HepG2 (cell line): Measurements from ENCODE around the gene TMEM238.

Experiments
- CEBPB ChIP-seq: IDR thresholded peaks from 2 replicates; pipeline ENCODE4 v1.6.1; 2011; ENCODE audit warnings: low read depth, low read length, improper control_type of control experiment, borderline replicate concordance
- CTCF ChIP-seq: sonication (generic); formaldehyde crosslinking; IDR thresholded peaks from 2 replicates; pipeline ENCODE4 v1.5.0; 2020; ENCODE audit warnings: mild to moderate bottlenecking, missing genetic modification reagents, moderate library complexity
- EZH2 ChIP-seq: conservative IDR thresholded peaks from 2 replicates; pipeline ENCODE4 v1.6.1; 2012; ENCODE audit warnings: mild to moderate bottlenecking, low read depth, low read length, moderate library complexity
- MXD3 ChIP-seq: IDR thresholded peaks from 2 replicates; pipeline ENCODE4 v1.6.1; 2016; ENCODE audit warnings: mild to moderate bottlenecking, missing biosample characterization, missing genetic modification reagents
- NCOA5 ChIP-seq: sonication (generic); formaldehyde crosslinking; IDR thresholded peaks from 2 replicates; pipeline ENCODE4 v1.4.0; 2020; ENCODE audit warnings: missing genetic modification reagents
- NFRKB ChIP-seq: fragments of 450-650 bp; IDR thresholded peaks from 2 replicates; pipeline ENCODE4 v1.6.1; 2017
- PHF21A ChIP-seq: sonication (generic); formaldehyde crosslinking; IDR thresholded peaks from 2 replicates; pipeline ENCODE4 v1.5.0; 2020; ENCODE audit warnings: mild to moderate bottlenecking, missing genetic modification reagents
- POLR2A ChIP-seq, 2 experiments: IDR thresholded peaks; 2 replicates each; pipeline ENCODE4 v1.6.1; 2011; ENCODE audit warnings: low read depth in 2 of 2, low read length in 2 of 2, mild to moderate bottlenecking in 1 of 2, moderate library complexity in 1 of 2; ENCODE audit not compliant: insufficient read depth in 1 of 2
- RFX1 ChIP-seq: fragments of 450-650 bp; IDR thresholded peaks from 2 replicates; pipeline ENCODE4 v1.6.1; 2017
- ZBTB8A ChIP-seq: sonication (generic); formaldehyde crosslinking; IDR thresholded peaks from 2 replicates; pipeline ENCODE4 v1.4.0; 2020; ENCODE audit warnings: mild to moderate bottlenecking, low read depth, missing genetic modification reagents, borderline replicate concordance
- ZGPAT ChIP-seq: IDR thresholded peaks from 2 replicates; pipeline ENCODE4 v1.6.1; 2016; ENCODE audit warnings: mild to moderate bottlenecking
- ZNF430 ChIP-seq: sonication (generic); formaldehyde crosslinking; IDR thresholded peaks from 2 replicates; pipeline ENCODE4 v1.9.0; 2021; ENCODE audit warnings: mild to moderate bottlenecking, missing genetic modification reagents
- ZNF530 ChIP-seq: sonication (generic); formaldehyde crosslinking; IDR thresholded peaks from 2 replicates; pipeline ENCODE4 v1.5.0; 2020; ENCODE audit warnings: low read depth, mild to moderate bottlenecking, missing genetic modification reagents
- ZNF800 ChIP-seq: sonication (generic); formaldehyde crosslinking; IDR thresholded peaks from 2 replicates; pipeline ENCODE4 v1.4.0; 2020; ENCODE audit warnings: missing genetic modification reagents

- TF ChIP-seq POLR2A (IDR thresholded peaks at IDR 0.05; ENCODE audit: insufficient read depth in 1 of 2, low read depth in 2 of 2, low read length in 2 of 2) (no peak), ZNF800 (no peak), CTCF (CRISPR knock-in tag) (no peak), RFX1 (no peak), ZNF430 (no peak), NCOA5 (CRISPR knock-in tag) (no peak), CEBPB (no peak), NFRKB (no peak), MXD3 (CRISPR knock-in tag) (no peak), PHF21A (CRISPR knock-in tag) (no peak), ZBTB8A (CRISPR knock-in tag) (no peak), ZNF530 (CRISPR knock-in tag) (no peak), EZH2 (no peak), ZGPAT (no peak)
Measured at GRCh38 chr19:55366790-55367189, 17.3 kb downstream of the TMEM238 start.
